ENCODE data around the gene RTL10.

DNA sequence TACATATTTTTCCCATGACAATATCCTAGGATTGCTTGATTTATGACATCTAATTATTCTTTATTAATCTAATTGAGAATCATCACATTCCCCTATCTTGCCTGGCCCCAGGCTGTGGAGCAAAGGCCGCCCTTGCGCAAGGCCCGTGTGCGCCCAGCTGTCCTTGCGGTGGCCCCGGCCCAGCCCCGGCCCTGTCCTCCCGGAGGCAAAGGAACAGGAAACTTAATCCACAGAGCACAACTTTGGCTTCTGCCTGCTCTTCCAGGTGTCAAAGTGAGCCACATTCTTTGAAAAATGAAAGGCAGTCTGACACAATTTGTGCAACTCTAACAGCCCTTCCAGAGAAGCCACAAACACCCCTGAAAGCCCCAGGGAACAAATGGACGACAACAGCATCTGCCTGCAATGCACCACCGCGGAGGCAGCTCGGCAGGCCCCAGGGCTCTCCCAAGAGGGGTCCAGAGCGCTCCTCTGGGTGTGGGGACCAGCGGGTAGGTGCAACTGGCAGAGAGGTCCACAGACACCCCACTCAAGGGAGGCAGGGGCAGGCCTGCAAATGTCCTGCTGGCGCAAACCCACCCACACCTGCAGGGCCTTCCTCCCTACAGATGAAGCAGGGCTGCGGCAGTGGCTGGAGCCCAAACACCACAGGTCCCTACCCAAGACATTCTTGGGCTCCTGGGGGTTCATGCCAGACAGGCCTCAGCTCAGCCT is 30.3 kb downstream of the RTL10 start:
- TF ChIP-seq, protein P1, sequence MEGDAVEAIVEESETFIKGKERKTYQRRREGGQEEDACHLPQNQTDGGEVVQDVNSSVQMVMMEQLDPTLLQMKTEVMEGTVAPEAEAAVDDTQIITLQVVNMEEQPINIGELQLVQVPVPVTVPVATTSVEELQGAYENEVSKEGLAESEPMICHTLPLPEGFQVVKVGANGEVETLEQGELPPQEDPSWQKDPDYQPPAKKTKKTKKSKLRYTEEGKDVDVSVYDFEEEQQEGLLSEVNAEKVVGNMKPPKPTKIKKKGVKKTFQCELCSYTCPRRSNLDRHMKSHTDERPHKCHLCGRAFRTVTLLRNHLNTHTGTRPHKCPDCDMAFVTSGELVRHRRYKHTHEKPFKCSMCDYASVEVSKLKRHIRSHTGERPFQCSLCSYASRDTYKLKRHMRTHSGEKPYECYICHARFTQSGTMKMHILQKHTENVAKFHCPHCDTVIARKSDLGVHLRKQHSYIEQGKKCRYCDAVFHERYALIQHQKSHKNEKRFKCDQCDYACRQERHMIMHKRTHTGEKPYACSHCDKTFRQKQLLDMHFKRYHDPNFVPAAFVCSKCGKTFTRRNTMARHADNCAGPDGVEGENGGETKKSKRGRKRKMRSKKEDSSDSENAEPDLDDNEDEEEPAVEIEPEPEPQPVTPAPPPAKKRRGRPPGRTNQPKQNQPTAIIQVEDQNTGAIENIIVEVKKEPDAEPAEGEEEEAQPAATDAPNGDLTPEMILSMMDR (IDR thresholded peaks at IDR 0.05; ENCODE audit: insufficient read depth, low read length, poor library complexity, severe bottlenecking), result no peak
- TF ChIP-seq EZH2phosphoT487 (conservative IDR thresholded peaks at IDR 0.05; ENCODE audit: low read length), result no peak
